ENCODE measurements around the gene SNX10.
A peak's percentile ranks its signal among the peaks of the same experiment; 100 is the strongest.

Gene SNX10

DNA sequence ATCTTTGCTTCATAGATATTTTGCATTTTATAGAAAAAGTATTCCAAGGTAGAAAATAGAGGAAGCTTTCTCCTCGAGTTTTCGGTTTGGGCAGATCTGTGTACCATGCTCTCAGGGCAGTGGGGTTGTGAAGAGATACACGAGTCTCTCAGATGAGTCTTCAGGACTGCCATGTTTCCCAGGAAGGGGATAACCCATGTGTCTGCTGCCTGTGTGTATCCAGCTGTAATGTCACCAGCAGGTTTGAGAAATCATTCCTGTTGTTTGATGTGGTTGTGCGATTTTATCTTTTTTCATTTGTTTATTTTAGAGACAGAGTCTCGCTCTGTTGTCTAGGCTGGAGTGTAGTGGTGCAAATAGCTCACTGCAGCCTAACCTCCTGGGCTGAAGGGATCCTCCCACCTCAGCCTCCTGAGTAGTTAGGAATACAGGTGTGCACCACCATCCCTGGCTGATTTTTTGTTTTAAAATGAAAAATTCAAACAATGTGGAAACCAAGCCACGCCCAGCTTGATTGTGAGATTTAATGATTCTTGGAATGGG lies 48.9 kb downstream of the SNX10 start:
- no peak for DNase-seq

- no peak for DNase-seq
These were observed 51.7 kb downstream of the SNX10 start for GRCh38 chr7:26343320-26343832.

- DNase-seq = no peak
These were observed 52.2 kb downstream of the SNX10 start for GRCh38 chr7:26343837-26344236.

- no peak for DNase-seq
These were observed 53.5 kb downstream of the SNX10 start for GRCh38 chr7:26345202-26345601.

DNA sequence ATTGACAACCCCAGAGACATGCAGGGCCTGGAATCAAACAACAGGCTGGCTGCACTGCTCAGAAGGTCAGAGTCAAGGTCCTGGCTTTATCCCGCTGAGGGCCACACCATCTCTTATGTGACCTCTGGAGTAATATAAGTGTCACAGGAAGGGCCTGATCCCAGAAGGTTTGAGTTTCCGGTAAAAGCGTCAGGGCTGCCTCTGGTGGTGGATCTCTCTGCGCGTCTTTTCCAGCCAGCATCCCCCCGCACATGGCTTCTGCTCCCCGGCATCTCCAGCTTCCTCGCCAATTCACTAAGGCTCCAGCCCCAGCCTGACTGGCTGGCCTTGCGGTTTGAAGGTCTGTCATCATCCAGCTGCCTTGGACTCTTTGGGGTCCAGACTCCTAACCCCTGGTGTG lies 54.2 kb downstream of the SNX10 start:
- no peak for DNase-seq

- no peak for DNase-seq
These were observed 55.0 kb downstream of the SNX10 start for GRCh38 chr7:26346611-26347203.

- DNase-seq = no peak
These were observed 56.7 kb downstream of the SNX10 start for GRCh38 chr7:26348234-26348851.

GRCh38 chr7:26349005-26349915 lies 57.6 kb downstream of the SNX10 start:
- DNase-seq = no peak

GRCh38 chr7:26351171-26351570 lies 59.5 kb downstream of the SNX10 start:
- no peak for DNase-seq

DNA sequence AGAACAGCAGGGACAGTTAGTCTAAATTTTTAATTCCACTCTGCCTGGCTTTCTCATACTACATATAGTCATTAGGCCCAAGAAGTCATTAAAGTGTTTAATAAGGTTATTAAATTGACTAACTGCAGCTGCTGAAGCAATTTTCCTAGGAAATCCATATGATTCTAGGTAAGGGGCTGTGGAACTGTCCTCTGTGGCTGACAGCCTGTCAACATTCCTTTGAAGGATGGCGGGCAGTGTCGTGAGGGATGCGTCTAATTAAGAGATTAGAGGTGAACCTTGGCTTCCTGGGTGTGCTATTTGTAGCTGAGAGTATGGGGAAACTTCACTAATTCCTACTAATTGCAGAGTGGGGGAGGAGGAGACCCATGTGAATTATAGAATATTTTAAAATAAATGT lies 64.6 kb downstream of the SNX10 start:
- no peak for DNase-seq

- DNase-seq = no peak
These were observed 65.5 kb downstream of the SNX10 start for GRCh38 chr7:26356929-26357798.

DNA sequence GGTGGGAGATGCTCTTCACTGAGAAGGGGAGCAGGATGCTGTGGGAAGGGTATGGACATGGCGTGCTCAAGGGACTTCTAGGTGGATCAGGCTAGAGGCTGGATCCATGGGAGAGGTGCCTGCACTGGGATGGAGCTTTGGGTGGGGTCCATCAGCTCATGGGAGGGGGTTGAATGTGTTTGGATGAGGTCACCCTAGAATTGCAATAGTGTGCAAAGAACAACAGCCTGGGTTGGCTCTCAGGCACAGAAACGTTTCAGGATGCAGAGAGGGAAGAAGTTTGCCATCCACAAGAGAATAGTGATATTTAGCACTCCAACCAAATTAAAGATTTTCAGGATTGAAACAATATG lies 66.1 kb downstream of the SNX10 start:
- DNase-seq = no peak

DNA sequence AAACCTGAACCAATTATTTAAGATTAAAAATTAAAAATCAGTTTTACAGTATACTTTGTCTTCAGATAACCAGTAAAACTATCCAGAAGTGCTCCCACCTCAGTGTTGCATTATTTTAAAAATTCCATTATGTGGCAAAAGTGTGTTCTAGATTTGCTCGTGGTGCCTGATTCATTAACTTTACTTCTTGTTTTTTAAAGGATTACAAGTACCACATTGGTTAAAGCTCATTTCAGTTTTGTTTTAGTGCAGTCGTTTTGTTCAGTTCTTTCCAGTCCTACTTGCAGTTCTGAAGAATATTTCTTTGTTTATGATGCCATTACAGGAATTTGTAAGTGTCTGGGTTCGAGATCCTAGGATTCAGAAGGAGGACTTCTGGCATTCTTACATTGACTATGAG lies 69.0 kb downstream of the SNX10 start:
- no peak for DNase-seq

DNA sequence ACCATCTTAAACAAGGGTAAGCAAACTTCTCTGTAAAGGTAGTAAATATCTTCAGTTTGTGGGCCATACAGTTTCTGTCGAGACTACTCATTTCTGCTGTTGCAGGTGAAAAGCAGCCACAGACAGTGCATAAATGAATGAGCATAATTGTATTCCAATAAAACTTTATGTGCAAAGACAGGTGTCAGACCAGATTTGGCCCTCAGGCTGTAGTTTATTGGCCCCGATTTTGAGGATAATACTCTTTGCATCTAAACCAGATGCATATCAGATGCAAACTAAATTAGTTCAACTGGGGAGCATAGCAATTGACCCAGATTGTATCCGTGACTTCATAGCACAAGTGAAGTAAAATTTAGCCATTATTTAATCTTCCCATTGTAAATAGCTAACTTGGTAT lies 70.0 kb downstream of the SNX10 start:
- DNase-seq = no peak

DNA sequence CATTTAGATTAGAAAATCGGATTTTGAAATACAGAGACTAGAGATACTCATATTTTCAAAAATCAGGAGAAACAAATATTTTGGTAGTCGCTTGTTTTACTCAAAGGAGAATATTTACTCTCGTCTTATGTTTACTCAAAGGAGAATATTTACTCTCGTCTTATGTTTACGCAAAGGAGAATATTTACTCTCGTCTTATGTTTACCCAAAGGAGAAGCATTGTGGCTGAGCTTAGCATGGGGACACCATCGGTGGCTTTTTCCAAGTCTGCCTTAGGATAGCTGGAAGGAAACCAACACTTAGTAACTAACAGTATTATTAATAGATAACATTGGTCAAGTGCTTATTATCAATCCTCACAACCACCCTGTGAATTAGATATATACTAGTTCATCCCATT lies 71.8 kb downstream of the SNX10 start:
- DNase-seq = no peak

DNA sequence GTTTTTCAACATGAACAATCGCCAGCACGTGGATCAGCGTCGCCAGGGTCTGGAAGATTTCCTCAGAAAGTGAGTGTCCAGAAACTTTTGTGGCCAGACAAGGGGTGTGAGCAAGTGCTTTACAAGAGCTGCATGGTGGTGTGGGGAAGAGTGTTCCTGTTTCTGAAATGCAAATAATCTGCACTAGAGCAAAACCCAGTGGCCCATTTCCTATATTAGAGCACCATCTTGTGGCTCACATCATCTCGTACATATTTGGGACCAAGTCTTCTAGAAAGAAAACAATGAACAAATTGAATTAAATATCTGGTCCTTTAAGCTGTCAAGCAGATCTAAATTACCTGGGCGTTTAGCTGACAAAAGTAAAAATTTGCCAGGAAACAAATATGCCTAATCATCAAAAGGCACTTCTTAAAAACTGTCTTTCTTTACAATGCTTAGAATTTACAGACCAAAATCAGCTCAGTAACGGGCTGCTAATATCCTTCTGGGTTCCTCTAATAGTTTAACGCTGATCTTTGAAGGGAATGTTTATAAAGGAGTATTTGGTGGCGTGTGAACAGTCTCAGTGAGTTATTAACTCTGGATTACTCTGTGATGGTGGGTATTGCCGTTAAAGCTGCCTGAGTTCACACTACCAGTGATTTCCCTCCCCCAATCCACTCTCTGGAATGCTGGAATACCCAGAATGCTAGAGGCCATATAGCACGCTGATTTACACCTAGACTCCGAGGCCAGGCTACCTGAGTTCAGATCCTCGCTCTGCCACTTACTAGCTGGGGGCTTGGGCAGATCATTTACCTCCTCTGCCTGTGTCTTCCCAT lies 73.6 kb downstream of the SNX10 start:
- DNase-seq = peak; percentile 6

DNA sequence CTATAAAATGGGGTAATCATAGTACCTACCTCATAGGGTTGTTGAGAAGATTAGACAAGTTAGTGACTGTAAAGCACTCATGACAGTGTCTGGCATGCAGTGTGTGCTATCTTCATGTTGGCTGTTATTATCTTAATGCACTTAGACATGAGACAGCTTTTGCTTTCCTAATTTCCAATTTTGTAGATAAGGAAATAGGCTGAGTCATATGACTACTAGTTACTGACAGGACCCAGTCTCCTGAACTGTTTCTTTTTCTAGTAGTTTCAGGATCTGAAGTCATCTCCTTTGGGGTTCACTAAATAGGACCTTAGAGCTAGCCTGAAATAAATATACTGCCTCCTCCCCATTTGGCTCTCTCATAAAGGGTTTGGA lies 74.2 kb downstream of the SNX10 start:
- DNase-seq = no peak

- DNase-seq = no peak
These were observed 75.6 kb downstream of the SNX10 start for GRCh38 chr7:26367219-26367711.

GRCh38 chr7:26368542-26368941 lies 76.9 kb downstream of the SNX10 start:
- no peak for DNase-seq

- no peak for DNase-seq
These were observed 77.9 kb downstream of the SNX10 start for GRCh38 chr7:26369593-26369992.

DNA sequence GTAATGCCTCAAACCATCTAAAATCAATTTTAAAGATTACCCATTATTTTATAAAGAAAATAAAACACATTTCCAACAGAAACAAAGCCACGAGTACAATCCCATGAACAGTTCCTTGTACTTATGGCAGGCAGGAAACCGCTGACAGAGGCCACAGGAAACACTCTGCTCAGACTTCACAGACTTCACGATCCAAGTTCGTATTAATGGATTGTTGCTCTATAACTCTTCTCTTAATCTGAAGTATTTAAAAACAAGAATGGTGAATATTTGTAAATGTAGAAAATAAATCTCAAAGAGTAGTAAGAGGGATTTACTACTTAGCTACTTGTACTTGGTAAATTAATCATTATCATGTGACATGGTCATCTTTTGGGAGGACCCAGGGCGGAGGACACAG lies 78.3 kb downstream of the SNX10 start:
- DNase-seq = no peak

GRCh38 chr7:26372249-26372648 lies 80.6 kb downstream of the SNX10 start:
- DNase-seq = no peak

All from stimulated activated naive CD4-positive, alpha-beta T cell treated with Interleukin-2 at 50 U/mL for 16 hours (primary cell).